K562 (cell line): ENCODE measurements around the gene PACC1. TPM values are rescaled to one million over a fixed set of nuclear protein-coding genes. Genes with fewer than 3 reads are reported as not detected.

Experiments
- ATAC-seq: fragments of 200-7000 bp; cut with Tn5 transposase; 3 replicates; pipeline ENCODE4 v1.9.1; 2020; ENCODE audit warnings: moderate library complexity
- BruUV-seq: library from RNA; stranded (reverse); fragments of 400-500 nt; replicated peaks from 2 replicates; lab custom pipeline; 2021; lab: Mats Ljungman, UMichigan
- CTCF ChIA-PET: fragments of 300-600 bp; formaldehyde crosslinking; extraction: SDS; loops from one replicate; lab custom pipeline; 2021; ENCODE audit warnings: low intra/inter-chr PET ratio; lab: Yijun Ruan, JAX
- POLR2A ChIA-PET: fragments of 300-600, 350-650 bp; sonication (Branson Sonifier 250); formaldehyde crosslinking; extraction: SDS; loops from one replicate; lab custom pipeline; 2021; ENCODE audit warnings: antibody characterized with exemption, inconsistent platforms; lab: Yijun Ruan, JAX
- DNase-seq, 4 experiments: peaks; one replicate each; pipeline versions ENCODE4 v3.0.0 to v3.0.0-alpha.2; 2011 to 2018; ENCODE audit warnings: low spot score in 3 of 4, mixed read lengths in 3 of 4; ENCODE audit errors: extremely low read depth in 1 of 4
- FAIRE-seq: peaks from 2 replicates; lab custom pipeline; 2011; peaks lifted over from hg19 to GRCh38; lab: Jason Lieb, UNC
- H2AFZ ChIP-seq: 2 replicates; pipeline ENCODE4 v1.6.0; 2011; ENCODE audit warnings: low read depth, low read length, control low read depth, inconsistent platforms
- H3K27ac ChIP-seq: fragments of 200-600 bp; 3 replicates; pipeline ENCODE4 v1.8.0; 2011; ENCODE audit warnings: low read depth, mild to moderate bottlenecking, control low read depth, inconsistent platforms, low read length, moderate library complexity, mixed read lengths; ENCODE audit errors: extremely low read depth
- H3K27me3 ChIP-seq, 2 experiments: fragments of 300-600 bp in 1 of 2; 2 replicates in 1 of 2; 3 replicates in 1 of 2; pipeline versions ENCODE4 v1.6.0 to v1.8.0; 2011; ENCODE audit warnings: inconsistent platforms in 2 of 2, low read length in 2 of 2, mild to moderate bottlenecking in 1 of 2, mixed read lengths in 1 of 2, moderate library complexity in 1 of 2; ENCODE audit not compliant: control insufficient read depth in 2 of 2, insufficient read depth in 2 of 2
- H3K36me3 ChIP-seq: fragments of 300-600 bp; 3 replicates; pipeline ENCODE4 v1.8.0; 2011; ENCODE audit warnings: mild to moderate bottlenecking, low read length, inconsistent platforms; ENCODE audit not compliant: control insufficient read depth, insufficient read depth
- H3K4me1 ChIP-seq, 2 experiments: fragments of 200-600 bp in 1 of 2; replicated peaks in 1 of 2; 2 replicates in 1 of 2; 3 replicates in 1 of 2; pipeline versions ENCODE4 v1.5.1 to v1.8.0; 2011; ENCODE audit warnings: inconsistent platforms in 2 of 2, low read length in 2 of 2, mild to moderate bottlenecking in 1 of 2, mixed read lengths in 1 of 2, moderate library complexity in 1 of 2; ENCODE audit not compliant: control insufficient read depth in 2 of 2, insufficient read depth in 2 of 2
- H3K4me2 ChIP-seq: 2 replicates; pipeline ENCODE4 v1.6.1; 2011; ENCODE audit warnings: low read length, control low read depth, inconsistent platforms, mixed read lengths; ENCODE audit not compliant: insufficient read depth
- H3K4me3 ChIP-seq: fragments of 200-600 bp; sonication (generic), shearing (Covaris generic); 2 replicates; pipeline ENCODE4 v1.5.1; 2016; ENCODE audit warnings: control low read depth, inconsistent platforms
- H3K79me2 ChIP-seq: fragments of 200-600 bp; 3 replicates; pipeline ENCODE4 v1.8.0; 2011; ENCODE audit warnings: low read length, inconsistent platforms; ENCODE audit not compliant: control insufficient read depth, insufficient read depth
- H3K9ac ChIP-seq, 2 experiments: 2 replicates each; pipeline versions ENCODE4 v1.6.0 to v1.6.1; 2011; ENCODE audit warnings: low read depth in 2 of 2, low read length in 2 of 2, control low read depth in 1 of 2, inconsistent platforms in 1 of 2, mild to moderate bottlenecking in 1 of 2, mixed read lengths in 1 of 2; ENCODE audit not compliant: insufficient read depth in 1 of 2
- H3K9me1 ChIP-seq: one replicate; pipeline ENCODE4 v1.6.0; 2011; ENCODE audit warnings: inconsistent platforms, mild to moderate bottlenecking, low read length, moderate library complexity; ENCODE audit not compliant: control insufficient read depth, insufficient read depth
- H3K9me3 ChIP-seq: replicated peaks from 2 replicates; pipeline ENCODE4 v1.5.1; 2011; ENCODE audit warnings: low read depth, low read length, inconsistent platforms; ENCODE audit not compliant: control insufficient read depth, insufficient read depth
- H4K20me1 ChIP-seq: replicated peaks from 2 replicates; pipeline ENCODE4 v1.6.1; 2011; ENCODE audit warnings: low read length, inconsistent platforms, mixed read lengths; ENCODE audit not compliant: control insufficient read depth, insufficient read depth
- BCOR ChIP-seq: fragments of 450-650 bp; IDR thresholded peaks from 2 replicates; pipeline ENCODE4 v1.6.1; 2016
- CBX3 ChIP-seq, 2 experiments: IDR thresholded peaks; 1 replicate in 1 of 2; 2 replicates in 1 of 2; pipeline ENCODE4 v1.6.1; 2012; ENCODE audit warnings: inconsistent platforms in 2 of 2, low read length in 2 of 2, borderline replicate concordance in 1 of 2, control low read depth in 1 of 2
- CCNT2 ChIP-seq: IDR thresholded peaks from 2 replicates; pipeline ENCODE4 v1.6.1; 2011; ENCODE audit warnings: borderline replicate concordance, low read depth, mild to moderate bottlenecking, moderate library complexity, mixed read lengths, low read length; ENCODE audit not compliant: insufficient read length; ENCODE audit errors: extremely low read depth
- DDX20 ChIP-seq: fragments of 450-650 bp; IDR thresholded peaks from 2 replicates; pipeline ENCODE4 v1.6.1; 2016; ENCODE audit warnings: missing genetic modification characterization, low read depth, mild to moderate bottlenecking, missing compliant biosample characterization, moderate library complexity
- GABPA ChIP-seq: fragments of 200-800 bp; sonication (Bioruptor generic); conservative IDR thresholded peaks from 2 replicates; pipeline ENCODE4 v1.6.1; 2016; ENCODE audit warnings: low read depth, missing genetic modification characterization, missing compliant biosample characterization
- POLR2H ChIP-seq: IDR thresholded peaks from 2 replicates; pipeline ENCODE4 v1.6.1; 2016; ENCODE audit warnings: missing genetic modification characterization, low read depth, mild to moderate bottlenecking, control low read depth, missing compliant biosample characterization, moderate library complexity
- SMAD2 ChIP-seq: fragments of 150-350 bp; IDR thresholded peaks from 2 replicates; pipeline ENCODE4 v1.6.1; 2014; ENCODE audit warnings: low read depth, mild to moderate bottlenecking, low read length
- SP1 ChIP-seq: sonication (generic); formaldehyde crosslinking; IDR thresholded peaks from 2 replicates; pipeline ENCODE4 v1.8.1; 2022; ENCODE audit warnings: mild to moderate bottlenecking, missing genetic modification reagents
- STAT5B ChIP-seq: fragments of 250-450 bp; sonication (Bioruptor Pico); IDR thresholded peaks from 2 replicates; pipeline ENCODE4 v1.8.0; 2021; ENCODE audit warnings: mild to moderate bottlenecking, inconsistent platforms
- ZBTB40 ChIP-seq, 2 experiments: fragments of 450-650 bp in 1 of 2; sonication (generic) in 1 of 2; formaldehyde crosslinking in 1 of 2; IDR thresholded peaks; 2 replicates each; pipeline versions ENCODE4 v1.7.1 to v1.9.0; 2016 to 2022; ENCODE audit warnings: inconsistent platforms in 1 of 2, mild to moderate bottlenecking in 1 of 2, missing genetic modification reagents in 1 of 2
- ZFP36 ChIP-seq: fragments of 150-350 bp; IDR thresholded peaks from 2 replicates; pipeline ENCODE4 v1.6.1; 2018; ENCODE audit warnings: low read length, low read depth; ENCODE audit not compliant: partially characterized antibody
- ZFPM2 ChIP-seq: fragments of 250-450 bp; sonication (Bioruptor Pico); IDR thresholded peaks from 2 replicates; pipeline ENCODE4 v1.5.1; 2022; ENCODE audit warnings: mild to moderate bottlenecking
- ZKSCAN3 ChIP-seq: fragments of 250-450 bp; sonication (Bioruptor Pico); IDR thresholded peaks from 2 replicates; pipeline ENCODE4 v1.4.0; 2020
- ZNF184 ChIP-seq: sonication (generic); formaldehyde crosslinking; IDR thresholded peaks from 2 replicates; pipeline ENCODE4 v1.5.0; 2020; ENCODE audit warnings: missing genetic modification reagents
- ZNF57 ChIP-seq: fragments of 450-650 bp; formaldehyde crosslinking; IDR thresholded peaks from 2 replicates; pipeline ENCODE4 v1.4.0; 2020; ENCODE audit warnings: mild to moderate bottlenecking, moderate library complexity
- ZNF668 ChIP-seq: fragments of 250-450 bp; sonication (Bioruptor Pico); IDR thresholded peaks from 2 replicates; pipeline ENCODE4 v1.8.0; 2022; ENCODE audit warnings: mild to moderate bottlenecking, inconsistent platforms
- WGBS: fragments of 100-300 bp; shearing (Covaris generic); methylation state at CpG from one replicate; pipeline ENCODE4 v1.1.6; 2016; ENCODE audit warnings: low coverage, mixed read lengths; ENCODE audit not compliant: insufficient coverage; ENCODE audit errors: missing lambda C conversion rate; 5-methylcytosine and 5-hydroxymethylcytosine counted together
- in situ Hi-C: fragments of 300-500 bp; cut with MboI; formaldehyde crosslinking; loops from 4 replicates; pipeline ENCODE4 v1.15.0; 2018; ENCODE audit warnings: inconsistent platforms, mixed read lengths
- intact Hi-C: fragments of 100-400 bp; cut with micrococcal nuclease; formaldehyde crosslinking; loops from 2 replicates; pipeline ENCODE4 v1.14.2; 2022
- polyA plus RNA-seq, 8 experiments: library from polyadenylated mRNA; depleted of rRNA in 4 of 8; stranded (reverse) in 5 of 8; unstranded in 3 of 8; fragments of >200 nt; fragmentation: Nextera tagmentation in 2 of 8; fragmentation: Illumina TruSeq in 1 of 8; extraction: Ambion mirVana in 2 of 8; extraction: Trizol in 1 of 8; gene quantifications; 2 replicates each; pipeline versions ENCODE4 v1.2.1 to v1.2.3, GENCODE V29; 2011 to 2014; ENCODE audit warnings: inconsistent platforms in 1 of 8, missing spikeins in 1 of 8
- total RNA-seq, 7 experiments: library from RNA; depleted of rRNA in 6 of 7; stranded (reverse); fragments of >200 nt in 6 of 7; fragmentation: Illumina TruSeq in 2 of 7; extraction: Trizol in 2 of 7; gene quantifications; 2 replicates each; pipeline versions ENCODE4 v1.2.1 to v1.2.3, GENCODE V29; 2011 to 2021; ENCODE audit warnings: low replicate concordance in 1 of 7

Gene PACC1
- total and polyA plus RNA-seq, 9 of the 15 experiments (the other 6 are each of a cell fraction or from before 2014, with no cell fraction given) = 7.1 to 19.3 (median 14.9) TPM

- no peak overlapping the region for H2AFZ ChIP-seq
- H3K9ac ChIP-seq = no peak overlapping the region
- ATAC-seq = no peak
- POLR2A ChIA-PET = no interaction called here
- intact Hi-C loops = no loop called here
- in situ Hi-C loops = no loop called here
- no peaks in the 10 kb centered on the region for H3K9me1 ChIP-seq
- BruUV-seq = no TSS peak
- H3K4me3 ChIP-seq = no peak overlapping the region
- H3K4me2 ChIP-seq = no peak overlapping the region
- H3K79me2 ChIP-seq = peaks cover 59% of the 10 kb centered on the region
- CTCF ChIA-PET = no interaction called here
- no peak overlapping the region for H3K27ac ChIP-seq
- H3K36me3 ChIP-seq = peaks cover 10% of the 10 kb centered on the region; the same call in 1 of the 3 replicates
- no peaks in the 10 kb centered on the region for H4K20me1 ChIP-seq
- H3K4me1 ChIP-seq = no peaks in the 10 kb centered on the region
- 44% methylated on average over 3 of the region's 3 CpGs for WGBS
- no peak for FAIRE-seq
- DNase-seq = no peak
- no peaks in the 10 kb centered on the region for H3K9me3 ChIP-seq
- H3K27me3 ChIP-seq = no peaks in the 10 kb centered on the region
- no peak for TF ChIP-seq POLR2H (tag)
- no peak for TF ChIP-seq CCNT2
- TF ChIP-seq ZKSCAN3 = no peak
- TF ChIP-seq ZFPM2 (CRISPR knock-in tag) = no peak
- TF ChIP-seq STAT5B (CRISPR knock-in tag) = no peak
- TF ChIP-seq ZNF57 (CRISPR knock-in tag) = no peak
- no peak for TF ChIP-seq CBX3 (IDR thresholded peaks at IDR 0.05; ENCODE audit: borderline replicate concordance in 1 of 2, low read length in 2 of 2)
- TF ChIP-seq ZBTB40 (IDR thresholded peaks at IDR 0.05) = no peak
- TF ChIP-seq ZBTB40 (CRISPR knock-in tag; IDR thresholded peaks at IDR 0.05) = no peak
- TF ChIP-seq SP1 (CRISPR knock-in tag) = no peak
- no peak for TF ChIP-seq ZNF668 (CRISPR knock-in tag)
- TF ChIP-seq GABPA (tag) = no peak
- TF ChIP-seq ZFP36 = no peak
- TF ChIP-seq DDX20 (tag) = no peak
- TF ChIP-seq BCOR = no peak
- TF ChIP-seq ZNF184 (CRISPR knock-in tag) = no peak
- no peak for TF ChIP-seq SMAD2
These were observed 91.6 kb downstream of the PACC1 start for GRCh38 chr1:212323066-212323465.
